ENCODE measurements around the gene TEX13D. TPM values are rescaled to one million over a fixed set of nuclear protein-coding genes. Genes with fewer than 3 reads are reported as not detected.

Gene TEX13D
- total and polyA plus RNA-seq, 2 experiments from 2014 or later: not detected

- Histone ChIP-seq H3K4me3 (no peak overlapping the region), H3K36me3 (ENCODE audit: insufficient read depth) (no peaks in the 10 kb centered on the region), H3K4me2 (no peak overlapping the region), H3K9me2 (ENCODE audit: insufficient read depth) (no peaks in the 10 kb centered on the region), H3K79me2 (replicated peaks; ENCODE audit: insufficient read depth) (no peaks in the 10 kb centered on the region), H3K4me1 (ENCODE audit: insufficient read depth) (no peaks in the 10 kb centered on the region), H3K27me3 (ENCODE audit: insufficient read depth) (no peaks in the 10 kb centered on the region), H3K27ac (ENCODE audit: low read depth) (no peak overlapping the region), H2AFZ (no peak overlapping the region), H4K20me1 (replicated peaks; ENCODE audit: insufficient read depth) (no peaks in the 10 kb centered on the region), H3F3A (replicated peaks; ENCODE audit: low read depth) (no peaks in the 10 kb centered on the region)
- DNase-seq (ENCODE audit: low spot score): no peak
- no peak overlapping the region for H3K4me3 Mint-ChIP-seq
- no peaks in the 10 kb centered on the region for H3K4me1 Mint-ChIP-seq
- TF ChIP-seq ZNF114 (CRISPR knock-in tag; IDR thresholded peaks at IDR 0.05) (no peak), EZH2 (IDR thresholded peaks at IDR 0.05; ENCODE audit: low read depth, unreplicated experiment) (no peak), ETS1 (IDR thresholded peaks at IDR 0.05) (no peak), REST (IDR thresholded peaks at IDR 0.05; ENCODE audit: unreplicated experiment) (no peak), EZH2phosphoT487 (IDR thresholded peaks at IDR 0.05; ENCODE audit: unreplicated experiment) (no peak), ZNF462 (CRISPR knock-in tag; IDR thresholded peaks at IDR 0.05) (no peak), CREB1 (CRISPR knock-in tag; IDR thresholded peaks at IDR 0.05; ENCODE audit: low read depth) (no peak), STAT1 (IDR thresholded peaks at IDR 0.05; ENCODE audit: unreplicated experiment) (no peak), CTCF (conservative IDR thresholded peaks at IDR 0.05; ENCODE audit: low read depth in 2 of 2) (no peak), JUNB (IDR thresholded peaks at IDR 0.05; ENCODE audit: unreplicated experiment) (no peak), NANOG (IDR thresholded peaks at IDR 0.05; ENCODE audit: borderline replicate concordance) (no peak)
- no peaks in the 10 kb centered on the region for H3K9me3 Mint-ChIP-seq
- ATAC-seq: no peak
- H3K36me3 Mint-ChIP-seq (ENCODE audit: low read depth): no peaks in the 10 kb centered on the region
- H3K27ac Mint-ChIP-seq: no peak overlapping the region
- no peaks in the 10 kb centered on the region for H3K27me3 Mint-ChIP-seq (ENCODE audit: insufficient read depth, low read depth, poor library complexity)
Measured at GRCh38 chrX:124328765-124329164, 3.7 kb upstream of the TEX13D start.
